ENCODE measurements around the gene CCDC6. TPM values are rescaled to one million over a fixed set of nuclear protein-coding genes. Genes with fewer than 3 reads are reported as not detected.

Gene CCDC6
- total RNA-seq, 1 experiment from 2014 or later: 58.4 TPM

GRCh38 chr10:59823751-59824150 is 82.6 kb downstream of the CCDC6 start:
- no peak overlapping the region for H2BK12ac ChIP-seq (ENCODE audit: insufficient read length, low read depth, low read length)
- no peak overlapping the region for H3K4me2 ChIP-seq (ENCODE audit: insufficient read depth, insufficient read length, low read length)
- H3K27ac ChIP-seq (ENCODE audit: insufficient read length, low read depth, low read length): no peak overlapping the region
- H3T11ph ChIP-seq (ENCODE audit: low read length): no peak overlapping the region
- no peak overlapping the region for H3K4ac ChIP-seq (ENCODE audit: low read depth, low read length)
- TF ChIP-seq CTCF (conservative IDR thresholded peaks at IDR 0.05): no peak
- H3K9ac ChIP-seq (ENCODE audit: extremely low read depth, insufficient read length, low read length): no peak overlapping the region
- H2AK5ac ChIP-seq (ENCODE audit: insufficient read length, low read length): no peak overlapping the region
- H3K23ac ChIP-seq (ENCODE audit: insufficient read length, low read depth, low read length): no peak overlapping the region
- H3K23me2 ChIP-seq (ENCODE audit: insufficient read length, low read depth, low read length, poor library complexity, severe bottlenecking): no peaks in the 10 kb centered on the region
- no peak overlapping the region for H2BK20ac ChIP-seq (ENCODE audit: low read depth, low read length, poor library complexity, severe bottlenecking)
- no peak overlapping the region for H3K56ac ChIP-seq (ENCODE audit: insufficient read length, low read depth, low read length)
- H2BK15ac ChIP-seq (ENCODE audit: low read depth, low read length): no peak overlapping the region
- H3K27me3 Mint-ChIP-seq (ENCODE audit: low read depth): no peaks in the 10 kb centered on the region
- H3K18ac ChIP-seq (ENCODE audit: insufficient read length, low read depth, low read length): no peak overlapping the region
- no peak overlapping the region for H3K14ac ChIP-seq (ENCODE audit: insufficient read depth, low read length)
- no peaks in the 10 kb centered on the region for H3K4me1 ChIP-seq (ENCODE audit: insufficient read depth, low read length)
- peaks cover 21 to 32% (median 23%) of the 10 kb centered on the region in 3 experiments for H3K36me3 Mint-ChIP-seq (ENCODE audit: insufficient read depth in 1 of 3, low read depth in 3 of 3)
- H3K4me3 Mint-ChIP-seq: no peak overlapping the region
- no peak overlapping the region for H2BK5ac ChIP-seq (ENCODE audit: insufficient read length, low read length)
- no peak overlapping the region for H2BK120ac ChIP-seq (ENCODE audit: low read depth, low read length, poor library complexity, severe bottlenecking)
- no peak overlapping the region for H2AFZ ChIP-seq (ENCODE audit: low read length)
- peaks cover 25 to 37% of the 10 kb centered on the region in 2 experiments for H3K4me1 Mint-ChIP-seq
- peaks cover 0 to 2% of the 10 kb centered on the region in 2 experiments; a peak in 1 of 5 replicates for H3K9me3 Mint-ChIP-seq
- H3K9me3 ChIP-seq (ENCODE audit: control insufficient read depth, low read depth, low read length): no peaks in the 10 kb centered on the region
- H4K5ac ChIP-seq (ENCODE audit: insufficient read length, low read depth, low read length): no peak overlapping the region
- DNase-seq: no peak
- H3K79me1 ChIP-seq (ENCODE audit: insufficient read depth, low read depth, low read length, poor library complexity, severe bottlenecking): peaks cover 6% of the 10 kb centered on the region
- no peaks in the 10 kb centered on the region for H4K20me1 ChIP-seq (ENCODE audit: control insufficient read depth, insufficient read depth, insufficient read length)
- H3K79me2 ChIP-seq (ENCODE audit: insufficient read depth, low read length): no peaks in the 10 kb centered on the region
- H3K27ac Mint-ChIP-seq: no peak overlapping the region
- H4K8ac ChIP-seq (replicated peaks; ENCODE audit: insufficient read length, low read depth, low read length): no peak overlapping the region
- no peaks in the 10 kb centered on the region for H3K27me3 ChIP-seq (ENCODE audit: insufficient read depth, low read length)
- H4K91ac ChIP-seq (ENCODE audit: insufficient read length, low read depth, low read length): no peak overlapping the region
